Measurements from ENCODE around the gene PCDHGB3.
A peak's percentile ranks its signal among the peaks of the same experiment; 100 is the strongest.
"Not testable (repeated sequence)": the region's sequence is repeated elsewhere in the genome, so short reads cannot be mapped to it uniquely, and the experiment has no call there.

PCDHGB3 gene

GRCh38 chr5:141369994-141370848 lies at the start of gene PCDHGB3:
PCDHGB3 (plus strand) TSS chr5:141370242; CDS start chr5:141370395, 153 bp downstream.
- DNase-seq: no peak

- DNase-seq: no peak
Observed at GRCh38 chr5:141322261-141322660, 47.8 kb upstream of the PCDHGB3 start.

- DNase-seq: peak; percentile 84
Observed at GRCh38 chr5:141326088-141326854, 43.8 kb upstream of the PCDHGB3 start.

- no peak for DNase-seq
Observed at GRCh38 chr5:141328231-141328630, 41.8 kb upstream of the PCDHGB3 start.

- DNase-seq: no peak
Observed at GRCh38 chr5:141330299-141331080, 39.6 kb upstream of the PCDHGB3 start, which contains the start of gene PCDHGA1. PCDHGA1 (plus strand) TSS chr5:141330514.

GRCh38 chr5:141332571-141332970 lies 37.5 kb upstream of the PCDHGB3 start:
- not testable (repeated sequence) for DNase-seq

GRCh38 chr5:141338538-141339306 lies 31.3 kb upstream of the PCDHGB3 start, which contains the start of gene PCDHGA2:
PCDHGA2 (plus strand) TSS chr5:141338760.
- DNase-seq: no peak

- DNase-seq: not testable (repeated sequence)
Observed at GRCh38 chr5:141340781-141341354, 29.2 kb upstream of the PCDHGB3 start.

GRCh38 chr5:141342773-141343172 lies 27.3 kb upstream of the PCDHGB3 start:
- no peak for DNase-seq

GRCh38 chr5:141343242-141343952 lies 26.6 kb upstream of the PCDHGB3 start, which contains the start of gene PCDHGA3:
PCDHGA3 (plus strand) TSS chr5:141343829; CDS start chr5:141344034, 205 bp downstream.
- DNase-seq: no peak

GRCh38 chr5:141343953-141344463 lies 26.0 kb upstream of the PCDHGB3 start:
- no peak for DNase-seq

GRCh38 chr5:141345327-141345726 lies 24.7 kb upstream of the PCDHGB3 start:
- no peak for DNase-seq

GRCh38 chr5:141346017-141346416 lies 24.0 kb upstream of the PCDHGB3 start:
- DNase-seq: not testable (repeated sequence)

GRCh38 chr5:141349917-141350619 lies 20.0 kb upstream of the PCDHGB3 start, which contains the start of gene PCDHGB1:
PCDHGB1 (plus strand) TSS chr5:141350099; CDS start chr5:141350261, 162 bp downstream.
- DNase-seq: peak; percentile 73

- no peak for DNase-seq
Observed at GRCh38 chr5:141351591-141351990, 18.5 kb upstream of the PCDHGB3 start.

GRCh38 chr5:141354900-141355469 lies 15.1 kb upstream of the PCDHGB3 start, which contains the start of gene PCDHGA4:
PCDHGA4 (plus strand) TSS chr5:141355021; CDS start chr5:141355108, 87 bp downstream.
- DNase-seq: no peak

GRCh38 chr5:141355641-141356040 lies 14.4 kb upstream of the PCDHGB3 start:
- no peak for DNase-seq

GRCh38 chr5:141356133-141356532 lies 13.9 kb upstream of the PCDHGB3 start:
- no peak for DNase-seq

- DNase-seq: no peak
Observed at GRCh38 chr5:141356950-141357349, 13.1 kb upstream of the PCDHGB3 start.
